ENCODE results near the gene ATP6V1A. TPM values are rescaled to one million over a fixed set of nuclear protein-coding genes. Genes with fewer than 3 reads are reported as not detected.
"Not testable (repeated sequence)": the region's sequence is repeated elsewhere in the genome, so short reads cannot be mapped to it uniquely, and the experiment has no call there.

The ATP6V1A gene
- total and polyA plus RNA-seq, 2 experiments from 2014 or later = 47.9 to 51.1 TPM

DNA sequence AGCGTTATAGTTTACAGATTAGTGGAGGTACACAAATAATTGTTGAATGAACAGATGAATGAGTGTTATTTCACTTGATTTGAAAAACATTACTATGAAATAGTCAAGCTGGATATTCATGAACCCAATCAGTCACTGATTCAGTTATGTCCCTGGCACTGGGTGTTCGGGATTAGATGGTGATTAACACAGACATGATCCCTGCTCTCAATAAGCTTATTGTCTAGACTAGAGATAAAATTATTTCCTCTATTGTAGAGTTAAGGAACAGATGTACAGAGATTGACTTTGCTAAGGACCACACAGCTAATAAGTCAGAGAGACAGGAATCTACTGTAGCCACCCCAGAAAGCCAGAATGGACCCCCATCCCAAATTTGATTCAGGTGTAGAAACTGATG is 92.7 kb downstream of the ATP6V1A start:
- Histone ChIP-seq H3K27ac (0 out of 2 replicates have a peak overlapping the region, but pooled peaks have one; percentile 48), H3K4me1 (ENCODE audit: insufficient read depth) (no peaks in the 10 kb centered on the region), H3K36me3 (ENCODE audit: low read depth) (no peaks in the 10 kb centered on the region), H3K9ac (peak overlapping the region; percentile 85), H2AFZ (peak overlapping the region; percentile 99), H3K79me2 (ENCODE audit: insufficient read depth) (no peaks in the 10 kb centered on the region), H3K4me3 (peak overlapping the region; percentile 92), H4K20me1 (ENCODE audit: insufficient read depth) (no peaks in the 10 kb centered on the region), H3K9me2 (ENCODE audit: insufficient read depth) (no peaks in the 10 kb centered on the region), H3K9me3 (ENCODE audit: low read depth) (no peaks in the 10 kb centered on the region), H3K27me3 (replicated peaks; ENCODE audit: insufficient read depth) (no peaks in the 10 kb centered on the region), H3F3A (ENCODE audit: insufficient read depth) (no peaks in the 10 kb centered on the region), H3K4me2 (ENCODE audit: unreplicated experiment) (peak overlapping the region; percentile 86)
- WGBS, 2 experiments (ENCODE audit: low coverage in 1 of 2, low lambda C conversion rate in 2 of 2, missing lambda C conversion rate in 2 of 2) = 52 to 65% methylated on average over 2 of the region's 2 CpGs
- in situ Hi-C loops (cut with MboI) = no loop called here
- peak; percentile 21 for DNase-seq
- no peak for TF ChIP-seq EZH2phosphoT487 (IDR thresholded peaks at IDR 0.05; ENCODE audit: insufficient read depth, low read depth)
- no peak for TF ChIP-seq EZH2 (IDR thresholded peaks at IDR 0.05; ENCODE audit: insufficient read depth, poor library complexity, severe bottlenecking)

DNA sequence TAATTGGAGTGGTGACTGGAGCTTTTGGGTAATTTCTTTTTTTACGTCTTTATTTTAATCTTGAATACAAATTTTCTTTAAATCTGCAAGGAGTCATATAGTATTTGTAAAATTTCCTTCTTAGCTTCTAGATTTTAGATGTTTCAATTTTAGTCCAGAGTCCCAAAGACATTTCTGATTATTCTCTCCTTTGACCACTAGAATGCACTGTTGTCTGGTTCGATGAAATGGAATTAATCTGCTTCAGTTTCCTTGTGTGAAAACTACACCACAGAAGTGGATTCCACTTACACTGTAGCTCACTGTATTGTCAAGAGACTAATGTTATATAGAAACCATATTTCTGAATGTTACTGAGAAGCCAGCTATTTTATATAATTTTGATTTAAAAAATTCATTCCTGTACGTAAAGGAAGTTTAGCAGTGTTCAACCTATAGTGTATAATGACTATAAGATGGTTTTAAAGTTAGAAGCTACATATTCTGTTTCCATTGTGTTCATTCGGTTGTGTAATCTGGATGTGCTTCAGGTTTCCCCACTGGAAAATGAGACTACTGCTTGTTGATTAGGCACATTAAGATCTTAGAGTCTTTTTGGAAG is 97.9 kb downstream of the ATP6V1A start:
- in situ Hi-C loops (cut with MboI) = loop anchor here (5.0 kb wide), 1 partner anchor 68 kb away; no protein-coding TSS in a partner anchor
- DNase-seq = peak; percentile 65

DNA sequence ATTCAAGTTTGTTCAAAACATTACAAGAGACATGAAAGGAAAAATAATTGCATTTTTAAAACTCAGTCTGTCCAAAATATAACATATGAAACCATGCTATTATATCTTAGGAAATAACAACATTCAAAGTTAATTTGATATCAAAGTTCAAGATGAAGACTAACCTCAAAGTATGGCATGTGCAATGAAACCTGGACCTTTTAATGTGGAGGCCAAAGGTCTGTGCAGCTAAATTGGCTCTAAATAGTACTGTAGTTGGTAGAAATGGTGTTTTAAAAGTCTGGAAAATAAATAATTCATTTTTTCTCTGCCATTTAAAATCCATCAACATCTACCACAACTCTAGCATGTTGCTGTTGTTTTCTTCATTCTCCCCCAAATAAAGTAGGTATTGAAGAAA is 100.4 kb downstream of the ATP6V1A start:
- H3K36me3 ChIP-seq (ENCODE audit: low read depth) = no peaks in the 10 kb centered on the region
- no peak overlapping the region for H2AFZ ChIP-seq
- no peak overlapping the region for H3K9ac ChIP-seq
- H3K9me2 ChIP-seq (ENCODE audit: insufficient read depth) = no peaks in the 10 kb centered on the region
- DNase-seq = no peak
- TF ChIP-seq EZH2 (IDR thresholded peaks at IDR 0.05; ENCODE audit: insufficient read depth, poor library complexity, severe bottlenecking) = no peak
- no peak for TF ChIP-seq EZH2phosphoT487 (IDR thresholded peaks at IDR 0.05; ENCODE audit: insufficient read depth, low read depth)
- H3K27me3 ChIP-seq (replicated peaks; ENCODE audit: insufficient read depth) = no peaks in the 10 kb centered on the region
- no peak overlapping the region for H3K4me2 ChIP-seq (ENCODE audit: unreplicated experiment)
- no peaks in the 10 kb centered on the region for H3K4me1 ChIP-seq (ENCODE audit: insufficient read depth)
- H4K20me1 ChIP-seq (ENCODE audit: insufficient read depth) = no peaks in the 10 kb centered on the region
- H3K4me3 ChIP-seq = no peak overlapping the region
- H3K9me3 ChIP-seq (ENCODE audit: low read depth) = no peaks in the 10 kb centered on the region
- H3K27ac ChIP-seq = no peak overlapping the region
- no peaks in the 10 kb centered on the region for H3K79me2 ChIP-seq (ENCODE audit: insufficient read depth)
- H3F3A ChIP-seq (ENCODE audit: insufficient read depth) = no peaks in the 10 kb centered on the region
- in situ Hi-C loops (cut with MboI) = loop anchor here (5.0 kb wide), 1 partner anchor 65 kb away; no protein-coding TSS in a partner anchor

More for the DNA sequence above, 97.9 kb downstream of the ATP6V1A start:
- Histone ChIP-seq H3F3A (ENCODE audit: insufficient read depth) (no peaks in the 10 kb centered on the region), H3K27ac (no peak overlapping the region), H3K79me2 (ENCODE audit: insufficient read depth) (no peaks in the 10 kb centered on the region), H3K9me2 (ENCODE audit: insufficient read depth) (no peaks in the 10 kb centered on the region), H3K9ac (no peak overlapping the region), H4K20me1 (ENCODE audit: insufficient read depth) (no peaks in the 10 kb centered on the region), H3K4me2 (ENCODE audit: unreplicated experiment) (no peak overlapping the region), H2AFZ (no peak overlapping the region; the same call in 1 of the 2 replicates), H3K4me3 (no peak overlapping the region), H3K4me1 (ENCODE audit: insufficient read depth) (no peaks in the 10 kb centered on the region), H3K9me3 (ENCODE audit: low read depth) (no peaks in the 10 kb centered on the region), H3K36me3 (ENCODE audit: low read depth) (no peaks in the 10 kb centered on the region), H3K27me3 (replicated peaks; ENCODE audit: insufficient read depth) (no peaks in the 10 kb centered on the region)
- 21 to 25% methylated on average over 4 of the region's 4 CpGs for WGBS, 2 experiments (ENCODE audit: low coverage in 1 of 2, low lambda C conversion rate in 2 of 2, missing lambda C conversion rate in 2 of 2)
- TF ChIP-seq EZH2 (IDR thresholded peaks at IDR 0.05; ENCODE audit: insufficient read depth, poor library complexity, severe bottlenecking) (no peak), EZH2phosphoT487 (IDR thresholded peaks at IDR 0.05; ENCODE audit: insufficient read depth, low read depth) (no peak)

DNA sequence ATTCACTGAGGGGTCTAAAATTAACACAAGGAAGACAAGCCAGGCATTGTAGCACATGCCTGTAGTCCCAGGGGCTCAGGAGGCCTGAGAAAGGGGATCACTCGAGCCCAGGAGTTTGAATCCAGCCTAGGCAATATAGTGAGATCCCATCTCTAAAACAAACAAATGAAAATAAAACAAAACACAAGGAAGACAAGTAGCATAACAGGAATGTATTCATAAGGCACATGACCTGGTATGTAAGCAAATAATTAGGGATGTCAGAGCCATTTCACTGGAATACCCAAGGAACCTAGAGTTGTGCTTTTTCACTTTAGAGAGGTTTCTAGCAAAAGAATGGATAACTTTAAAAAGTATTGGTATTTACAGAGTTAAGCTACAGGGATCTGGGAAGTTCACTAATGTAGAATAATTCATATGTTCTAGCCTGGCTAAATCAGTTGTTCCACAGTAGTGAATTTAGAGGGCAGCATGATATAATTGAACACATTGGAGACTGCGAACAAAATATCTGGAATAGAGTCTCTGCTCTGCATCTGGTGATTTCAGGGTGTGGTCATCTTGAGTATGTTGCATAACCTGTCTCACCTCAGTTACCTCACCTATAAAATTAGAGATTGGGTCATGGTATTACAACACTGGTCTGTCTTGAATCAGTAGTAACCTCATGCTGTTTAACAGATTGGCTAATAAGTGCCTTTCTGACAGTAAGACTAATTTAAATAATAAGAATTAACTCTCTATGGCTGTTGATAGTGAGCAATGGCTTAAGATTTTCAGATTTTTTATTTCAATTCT is 101.0 kb downstream of the ATP6V1A start:
- no peaks in the 10 kb centered on the region for H3K79me2 ChIP-seq (ENCODE audit: insufficient read depth)
- no peak overlapping the region for H2AFZ ChIP-seq
- in situ Hi-C loops (cut with MboI) = loop anchor here (5.0 kb wide), 1 partner anchor 64 kb away; no protein-coding TSS in a partner anchor
- TF ChIP-seq EZH2phosphoT487 (IDR thresholded peaks at IDR 0.05; ENCODE audit: insufficient read depth, low read depth) (no peak), EZH2 (IDR thresholded peaks at IDR 0.05; ENCODE audit: insufficient read depth, poor library complexity, severe bottlenecking) (no peak)
- DNase-seq = peak; percentile 10
- no peaks in the 10 kb centered on the region for H3K9me2 ChIP-seq (ENCODE audit: insufficient read depth)
- 72 to 75% methylated on average over 2 of the region's 2 CpGs for WGBS, 2 experiments (ENCODE audit: low coverage in 1 of 2, low lambda C conversion rate in 2 of 2, missing lambda C conversion rate in 2 of 2)
- no peak overlapping the region for H3K9ac ChIP-seq
- no peak overlapping the region for H3K27ac ChIP-seq
- no peaks in the 10 kb centered on the region for H3F3A ChIP-seq (ENCODE audit: insufficient read depth)
- H4K20me1 ChIP-seq (ENCODE audit: insufficient read depth) = no peaks in the 10 kb centered on the region
- H3K36me3 ChIP-seq (ENCODE audit: low read depth) = no peaks in the 10 kb centered on the region
- H3K4me3 ChIP-seq = no peak overlapping the region
- H3K9me3 ChIP-seq (ENCODE audit: low read depth) = no peaks in the 10 kb centered on the region
- no peak overlapping the region for H3K4me2 ChIP-seq (ENCODE audit: unreplicated experiment)
- H3K4me1 ChIP-seq (ENCODE audit: insufficient read depth) = no peaks in the 10 kb centered on the region
- H3K27me3 ChIP-seq (replicated peaks; ENCODE audit: insufficient read depth) = no peaks in the 10 kb centered on the region

DNA sequence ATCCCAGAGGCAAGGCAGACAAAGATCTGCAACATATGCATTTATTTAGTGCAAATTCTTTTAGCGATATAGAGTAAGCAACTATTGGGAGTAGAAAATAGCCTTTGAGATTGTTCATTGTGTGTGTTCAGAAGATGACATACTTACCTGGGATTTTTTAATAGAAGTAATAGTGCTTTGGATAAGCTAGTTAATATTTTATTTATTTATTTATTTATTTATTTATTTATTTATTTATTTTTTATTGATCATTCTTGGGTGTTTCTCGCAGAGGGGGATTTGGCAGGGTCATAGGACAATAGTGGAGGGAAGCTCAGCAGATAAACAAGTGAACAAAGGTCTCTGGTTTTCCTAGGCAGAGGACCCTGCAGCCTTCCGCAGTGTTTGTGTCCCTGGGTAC is 102.2 kb downstream of the ATP6V1A start:
- not testable (repeated sequence) for H2AFZ ChIP-seq; H3K79me2 ChIP-seq (ENCODE audit: insufficient read depth); H3K27me3 ChIP-seq (replicated peaks; ENCODE audit: insufficient read depth); H3K36me3 ChIP-seq (ENCODE audit: low read depth); H3K27ac ChIP-seq; H3K9me3 ChIP-seq (ENCODE audit: low read depth); H3K9me2 ChIP-seq (ENCODE audit: insufficient read depth); H4K20me1 ChIP-seq (ENCODE audit: insufficient read depth); DNase-seq; H3K4me1 ChIP-seq (ENCODE audit: insufficient read depth); H3K9ac ChIP-seq; H3F3A ChIP-seq (ENCODE audit: insufficient read depth); H3K4me2 ChIP-seq (ENCODE audit: unreplicated experiment); H3K4me3 ChIP-seq
- 85% methylated on average over 3 of the region's 3 CpGs for WGBS, 2 experiments (ENCODE audit: low coverage in 1 of 2, low lambda C conversion rate in 2 of 2, missing lambda C conversion rate in 2 of 2)
- in situ Hi-C loops (cut with MboI) = loop anchor here (5.0 kb wide), 1 partner anchor 63 kb away; no protein-coding TSS in a partner anchor

DNA sequence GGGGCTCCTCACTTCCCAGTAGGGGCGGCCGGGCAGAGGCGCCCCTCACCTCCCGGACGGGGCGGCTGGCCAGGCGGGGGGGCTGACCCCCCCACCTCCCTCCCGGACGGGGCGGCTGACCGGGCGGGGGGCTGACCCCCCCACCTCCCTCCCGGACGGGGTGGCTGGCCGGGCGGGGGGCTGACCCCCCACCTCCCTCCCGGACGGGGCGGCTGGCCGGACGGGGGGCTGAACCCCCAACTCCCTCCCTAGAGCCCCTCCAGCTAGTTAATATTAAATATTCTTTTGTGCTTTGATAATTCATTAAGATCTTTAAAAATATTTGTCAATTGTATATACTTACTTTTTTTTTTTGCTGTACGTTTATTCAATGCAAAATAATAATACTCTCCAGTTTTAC is 103.0 kb downstream of the ATP6V1A start:
- not testable (repeated sequence) for H3K4me3 ChIP-seq; H4K20me1 ChIP-seq (ENCODE audit: insufficient read depth); H3K4me2 ChIP-seq (ENCODE audit: unreplicated experiment); H3K27me3 ChIP-seq (replicated peaks; ENCODE audit: insufficient read depth); H3K9me3 ChIP-seq (ENCODE audit: low read depth); H3K27ac ChIP-seq; H3K36me3 ChIP-seq (ENCODE audit: low read depth); H3K9me2 ChIP-seq (ENCODE audit: insufficient read depth); H3K79me2 ChIP-seq (ENCODE audit: insufficient read depth); H3F3A ChIP-seq (ENCODE audit: insufficient read depth); DNase-seq; H3K4me1 ChIP-seq (ENCODE audit: insufficient read depth); H2AFZ ChIP-seq; H3K9ac ChIP-seq
- WGBS, 2 experiments (ENCODE audit: low coverage in 1 of 2, low lambda C conversion rate in 2 of 2, missing lambda C conversion rate in 2 of 2) = 63 to 91% methylated on average over 1 to 17 of the region's 22 CpGs
- in situ Hi-C loops (cut with MboI) = loop anchor here (5.0 kb wide), 1 partner anchor 62 kb away; no protein-coding TSS in a partner anchor

Measured in GM23248 (cell line).